ENCODE measurements around the gene NSD2.

DNA sequence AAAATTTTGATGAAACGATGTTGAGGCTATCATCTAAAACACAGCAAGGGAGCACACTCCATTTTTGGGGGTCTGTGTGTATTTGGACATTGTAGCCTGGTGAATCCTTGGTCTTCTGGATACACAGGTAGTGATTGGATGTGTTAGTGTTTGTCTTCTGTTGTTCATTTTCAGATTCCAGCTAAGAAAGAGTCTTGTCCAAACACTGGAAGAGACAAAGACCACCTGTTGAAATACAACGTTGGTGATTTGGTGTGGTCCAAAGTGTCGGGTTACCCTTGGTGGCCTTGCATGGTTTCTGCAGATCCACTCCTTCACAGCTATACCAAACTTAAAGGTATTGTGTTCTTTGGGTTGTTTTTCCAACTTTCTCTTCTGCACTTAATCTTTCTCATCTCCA lies 32.8 kb downstream of the NSD2 start:
- TF ChIP-seq, protein P1, sequence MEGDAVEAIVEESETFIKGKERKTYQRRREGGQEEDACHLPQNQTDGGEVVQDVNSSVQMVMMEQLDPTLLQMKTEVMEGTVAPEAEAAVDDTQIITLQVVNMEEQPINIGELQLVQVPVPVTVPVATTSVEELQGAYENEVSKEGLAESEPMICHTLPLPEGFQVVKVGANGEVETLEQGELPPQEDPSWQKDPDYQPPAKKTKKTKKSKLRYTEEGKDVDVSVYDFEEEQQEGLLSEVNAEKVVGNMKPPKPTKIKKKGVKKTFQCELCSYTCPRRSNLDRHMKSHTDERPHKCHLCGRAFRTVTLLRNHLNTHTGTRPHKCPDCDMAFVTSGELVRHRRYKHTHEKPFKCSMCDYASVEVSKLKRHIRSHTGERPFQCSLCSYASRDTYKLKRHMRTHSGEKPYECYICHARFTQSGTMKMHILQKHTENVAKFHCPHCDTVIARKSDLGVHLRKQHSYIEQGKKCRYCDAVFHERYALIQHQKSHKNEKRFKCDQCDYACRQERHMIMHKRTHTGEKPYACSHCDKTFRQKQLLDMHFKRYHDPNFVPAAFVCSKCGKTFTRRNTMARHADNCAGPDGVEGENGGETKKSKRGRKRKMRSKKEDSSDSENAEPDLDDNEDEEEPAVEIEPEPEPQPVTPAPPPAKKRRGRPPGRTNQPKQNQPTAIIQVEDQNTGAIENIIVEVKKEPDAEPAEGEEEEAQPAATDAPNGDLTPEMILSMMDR (IDR thresholded peaks at IDR 0.05): no peak
- no peak for TF ChIP-seq POLR2A (IDR thresholded peaks at IDR 0.05)
- no peak for TF ChIP-seq EP300 (IDR thresholded peaks at IDR 0.05)
- no peak for TF ChIP-seq POLR2AphosphoS5 (IDR thresholded peaks at IDR 0.05)

Data from suprapubic skin (tissue), 4 donors.